C4-2B (cell line): ENCODE results near the gene HERC3.

Experiments
- H3K27ac ChIP-seq: fragments of 450-650 bp; 2 replicates; pipeline ENCODE4 v1.5.1; 2017
- CTCF ChIP-seq: fragments of 450-650 bp; conservative IDR thresholded peaks from 2 replicates; pipeline ENCODE4 v1.5.1; 2017; ENCODE audit warnings: mild to moderate bottlenecking
- ZFX ChIP-seq: fragments of 450-650 bp; IDR thresholded peaks from 2 replicates; pipeline ENCODE4 v1.6.1; 2017

HERC3 gene

GRCh38 chr4:88754796-88755195 lies 162.5 kb downstream of the HERC3 start:
- TF ChIP-seq ZFX (no peak), CTCF (no peak)
- no peak overlapping the region for H3K27ac ChIP-seq

DNA sequence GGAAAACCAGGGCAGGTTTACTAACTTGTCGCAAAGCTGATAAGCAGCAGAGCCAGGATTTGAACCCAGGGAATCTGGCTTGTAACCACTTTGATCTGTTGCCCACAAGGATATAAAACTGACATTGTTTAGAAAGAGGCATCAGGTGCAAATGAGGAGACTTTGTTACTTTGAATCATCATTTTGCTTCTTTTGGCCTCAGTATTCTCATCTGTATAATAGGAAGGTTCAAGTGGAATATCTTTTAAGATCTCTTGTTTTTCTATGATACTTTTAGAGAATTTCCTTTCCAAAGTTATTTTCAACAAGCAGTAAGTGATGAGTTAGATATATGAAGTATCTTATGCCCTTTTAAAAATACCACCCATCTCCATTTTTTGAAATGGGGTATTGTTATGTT lies 163.2 kb downstream of the HERC3 start:
- no peak overlapping the region for H3K27ac ChIP-seq
- TF ChIP-seq ZFX, result no peak

GRCh38 chr4:88756149-88756548 lies 163.9 kb downstream of the HERC3 start:
- TF ChIP-seq ZFX, result no peak
- TF ChIP-seq CTCF, result no peak
- no peak overlapping the region for H3K27ac ChIP-seq

- no peak overlapping the region for H3K27ac ChIP-seq
- no peak for TF ChIP-seq CTCF
- no peak for TF ChIP-seq ZFX
Measured at GRCh38 chr4:88757067-88757466, 164.8 kb downstream of the HERC3 start.

DNA sequence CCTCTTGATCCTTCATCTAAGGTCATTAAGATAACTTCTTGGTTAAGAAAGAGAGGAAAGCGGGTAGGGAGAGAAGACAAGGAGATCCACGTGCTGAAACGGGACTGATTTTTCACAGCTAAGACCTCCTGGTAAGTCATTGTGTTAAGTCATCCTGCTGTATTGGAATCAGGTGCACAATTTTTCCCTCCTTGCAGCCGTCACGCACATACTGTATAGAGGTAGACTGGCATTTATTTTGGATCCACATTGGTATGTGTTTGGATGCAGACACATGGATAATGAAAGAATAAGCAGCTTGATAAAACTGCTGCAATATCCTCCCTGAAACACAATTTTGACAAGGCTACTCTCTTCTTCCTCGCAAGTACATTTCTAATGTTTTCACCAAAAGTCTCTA lies 165.5 kb downstream of the HERC3 start:
- TF ChIP-seq ZFX (no peak), CTCF (no peak)
- no peak overlapping the region for H3K27ac ChIP-seq
